Skeletal muscle satellite cell (primary cell): ENCODE data around the gene PSMB7. TPM values are rescaled to one million over a fixed set of nuclear protein-coding genes. Genes with fewer than 3 reads are reported as not detected.

ENCODE experiments used
- H3K27me3 ChIP-seq: 2 replicates; pipeline ENCODE4 v1.7.0; 2013; ENCODE audit warnings: low read length; ENCODE audit not compliant: control insufficient read depth, insufficient read depth
- H3K36me3 ChIP-seq: 2 replicates; pipeline ENCODE4 v1.7.0; 2013; ENCODE audit warnings: mild to moderate bottlenecking, control low read depth, low read length; ENCODE audit not compliant: insufficient read depth
- H3K4me1 ChIP-seq: 2 replicates; pipeline ENCODE4 v1.7.0; 2013; ENCODE audit warnings: low read length; ENCODE audit not compliant: control insufficient read depth, insufficient read depth
- H3K4me2 ChIP-seq: 2 replicates; pipeline ENCODE4 v1.7.0; 2013; ENCODE audit warnings: mild to moderate bottlenecking, low read length
- H3K4me3 ChIP-seq: 2 replicates; pipeline ENCODE4 v1.7.0; 2013; ENCODE audit warnings: low read length
- H3K9ac ChIP-seq: 2 replicates; pipeline ENCODE4 v1.7.0; 2013; ENCODE audit warnings: mild to moderate bottlenecking, low read depth, low read length, moderate library complexity
- H3K9me3 ChIP-seq: replicated peaks from 2 replicates; pipeline ENCODE4 v1.7.0; 2013; ENCODE audit warnings: mild to moderate bottlenecking, control low read depth, low read length
- total RNA-seq: library from RNA; depleted of rRNA; stranded (reverse); fragments of >200 nt; gene quantifications from 2 replicates; pipeline ENCODE4 v1.2.3, GENCODE V29; 2012; rRNA removed

PSMB7 gene
- total RNA-seq, result 244 and 299 TPM in 2 replicates

DNA sequence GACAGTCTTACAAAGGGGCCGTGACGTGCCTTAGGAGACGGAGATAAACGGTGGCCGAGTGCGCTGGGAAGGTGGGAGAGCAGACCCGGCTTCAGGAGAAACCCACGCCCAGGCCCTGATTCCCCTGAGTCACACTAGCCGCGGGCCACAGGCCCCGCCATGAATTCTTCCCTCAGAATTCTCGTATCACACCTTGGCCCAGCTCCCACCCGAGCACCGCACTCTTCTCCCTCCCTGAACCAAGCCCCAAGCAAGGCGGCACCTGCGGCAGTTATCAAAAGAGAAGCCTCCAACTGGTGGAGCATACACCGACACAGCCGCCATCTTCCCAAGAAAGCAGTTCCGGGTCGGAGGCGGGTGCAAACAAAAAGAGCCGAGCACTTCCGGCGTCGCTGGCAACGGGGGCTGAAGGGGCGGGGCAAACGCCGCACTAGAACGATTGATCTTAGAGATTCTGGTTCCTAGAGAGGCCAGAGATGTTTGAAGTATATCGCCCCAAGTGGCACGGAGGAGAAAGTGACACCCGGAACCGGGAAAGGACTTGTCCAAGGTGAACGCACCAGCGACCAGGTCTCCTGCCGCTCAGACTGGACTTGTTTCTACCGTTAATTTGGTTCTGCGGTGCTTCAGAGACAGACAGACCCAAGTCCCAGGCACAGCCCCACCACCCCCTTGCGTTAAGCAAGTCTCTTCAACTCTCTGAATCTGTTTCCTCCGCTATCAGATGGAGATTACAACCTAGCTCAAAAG is at the start of gene PSMB7:
Gene PSMB7, minus strand, starts transcription at position 341 of the 750 bp plus-strand sequence. Its CDS starts 17 bp downstream, at position 324.
- peak within 1 kb of the TSS; percentile 96 for H3K4me2 ChIP-seq
- peaks cover 36% of the 10 kb centered on the region for H3K36me3 ChIP-seq
- H3K9me3 ChIP-seq, result peaks cover 4% of the 10 kb centered on the region
- no peaks in the 10 kb centered on the region for H3K27me3 ChIP-seq
- peak within 1 kb of the TSS; percentile 96 for H3K9ac ChIP-seq
- H3K4me1 ChIP-seq, result peaks cover 45% of the 10 kb centered on the region
- peak within 1 kb of the TSS; percentile 97 for H3K4me3 ChIP-seq

GRCh38 chr9:124462739-124463138 is 47.5 kb upstream of the PSMB7 start:
- Histone ChIP-seq H3K36me3 (no peaks in the 10 kb centered on the region), H3K4me2 (no peak overlapping the region), H3K9ac (no peak overlapping the region), H3K4me3 (no peak overlapping the region), H3K4me1 (no peaks in the 10 kb centered on the region), H3K27me3 (peaks cover 35% of the 10 kb centered on the region), H3K9me3 (peaks cover 2% of the 10 kb centered on the region)

- Histone ChIP-seq H3K4me3 (no peak overlapping the region), H3K27me3 (peaks cover 47% of the 10 kb centered on the region), H3K4me2 (no peak overlapping the region), H3K36me3 (no peaks in the 10 kb centered on the region), H3K4me1 (no peaks in the 10 kb centered on the region), H3K9me3 (peaks cover 2% of the 10 kb centered on the region), H3K9ac (no peak overlapping the region)
Observed at GRCh38 chr9:124458441-124458840, 43.2 kb upstream of the PSMB7 start.

GRCh38 chr9:124457887-124458431 is 42.7 kb upstream of the PSMB7 start:
- Histone ChIP-seq H3K36me3 (no peaks in the 10 kb centered on the region), H3K9ac (no peak overlapping the region), H3K4me1 (no peaks in the 10 kb centered on the region), H3K4me2 (no peak overlapping the region), H3K4me3 (no peak overlapping the region), H3K9me3 (no peaks in the 10 kb centered on the region), H3K27me3 (peaks cover 46% of the 10 kb centered on the region)

DNA sequence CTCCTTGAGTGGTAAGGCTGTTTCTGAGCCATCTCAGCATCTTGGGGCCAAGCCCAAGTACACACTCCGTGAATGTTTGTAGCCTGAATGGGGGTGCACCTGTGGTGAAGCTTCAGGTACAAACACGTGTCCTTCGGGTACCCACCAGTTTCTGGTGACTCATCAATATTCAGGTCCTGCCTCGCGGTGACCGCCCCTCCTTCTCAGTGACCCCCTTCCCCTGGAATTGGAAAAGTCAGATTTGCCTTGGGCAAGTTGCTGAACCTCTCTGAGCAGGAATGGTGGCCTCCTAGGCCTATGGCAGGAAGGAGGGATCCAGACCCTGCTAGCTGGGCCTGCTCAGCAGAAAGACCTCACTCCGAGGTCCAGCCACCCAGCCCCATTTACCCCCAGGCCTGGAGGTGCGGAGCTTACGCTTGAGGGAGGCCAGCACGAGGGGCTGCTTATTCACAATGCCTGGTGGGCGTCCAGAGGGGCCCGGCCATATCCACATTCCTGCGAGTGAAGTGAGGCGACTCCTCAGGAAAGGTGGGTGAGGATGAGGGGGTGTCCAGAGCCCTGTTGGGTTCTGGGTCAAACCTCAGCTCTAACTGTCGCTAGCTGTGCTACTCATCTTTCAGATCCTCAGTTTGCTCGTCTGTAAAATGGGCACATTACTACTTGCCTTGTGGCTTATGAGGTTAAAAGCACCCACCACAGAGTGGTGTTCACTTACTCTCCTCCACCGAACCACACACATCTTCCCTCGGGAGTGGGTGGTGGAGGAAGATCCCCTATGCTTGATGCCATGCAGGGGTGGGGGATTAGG is 42.0 kb upstream of the PSMB7 start:
- Histone ChIP-seq H3K4me2 (no peak overlapping the region), H3K9ac (no peak overlapping the region), H3K27me3 (peaks cover 48% of the 10 kb centered on the region), H3K9me3 (no peaks in the 10 kb centered on the region), H3K4me1 (no peaks in the 10 kb centered on the region), H3K36me3 (no peaks in the 10 kb centered on the region), H3K4me3 (no peak overlapping the region)

DNA sequence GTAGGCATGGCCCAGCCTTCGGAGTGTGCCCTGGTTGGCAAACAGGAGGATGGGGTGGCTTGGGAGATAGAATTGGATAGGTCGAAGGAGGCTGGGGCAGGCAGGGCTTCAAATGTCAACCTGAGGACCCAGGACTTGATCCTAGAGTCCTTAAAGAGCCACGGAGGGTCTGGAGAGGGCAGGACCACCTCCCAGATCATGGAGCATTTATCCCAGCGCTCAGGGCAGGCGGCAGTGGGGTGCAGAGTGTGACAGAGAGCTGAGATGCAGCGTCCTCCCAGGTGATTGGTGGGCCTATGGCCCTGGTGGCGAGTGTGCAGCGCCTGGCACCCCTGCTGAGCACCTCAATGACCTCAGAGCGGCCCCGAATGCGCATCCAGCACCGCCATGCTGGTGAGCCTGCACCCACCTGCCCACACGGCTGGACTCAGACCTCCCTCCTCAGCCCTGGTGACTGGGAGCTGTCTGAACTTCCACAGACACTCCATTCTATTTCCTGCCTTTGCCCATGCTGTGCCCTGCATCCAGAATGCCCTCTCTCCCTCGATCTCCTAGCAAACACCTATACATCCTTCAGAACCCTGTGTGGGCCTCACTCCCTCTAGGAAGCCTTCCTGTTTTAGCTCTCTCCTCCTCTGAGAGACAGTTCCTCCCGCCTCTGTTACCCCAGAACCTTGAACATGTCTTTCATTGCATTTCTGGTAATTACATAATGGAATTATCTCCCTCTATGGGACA is 41.3 kb upstream of the PSMB7 start:
- H3K9me3 ChIP-seq, result no peaks in the 10 kb centered on the region
- H3K4me2 ChIP-seq, result no peak overlapping the region
- no peaks in the 10 kb centered on the region for H3K4me1 ChIP-seq
- H3K27me3 ChIP-seq, result peaks cover 54% of the 10 kb centered on the region
- H3K36me3 ChIP-seq, result no peaks in the 10 kb centered on the region
- no peak overlapping the region for H3K4me3 ChIP-seq
- H3K9ac ChIP-seq, result no peak overlapping the region

DNA sequence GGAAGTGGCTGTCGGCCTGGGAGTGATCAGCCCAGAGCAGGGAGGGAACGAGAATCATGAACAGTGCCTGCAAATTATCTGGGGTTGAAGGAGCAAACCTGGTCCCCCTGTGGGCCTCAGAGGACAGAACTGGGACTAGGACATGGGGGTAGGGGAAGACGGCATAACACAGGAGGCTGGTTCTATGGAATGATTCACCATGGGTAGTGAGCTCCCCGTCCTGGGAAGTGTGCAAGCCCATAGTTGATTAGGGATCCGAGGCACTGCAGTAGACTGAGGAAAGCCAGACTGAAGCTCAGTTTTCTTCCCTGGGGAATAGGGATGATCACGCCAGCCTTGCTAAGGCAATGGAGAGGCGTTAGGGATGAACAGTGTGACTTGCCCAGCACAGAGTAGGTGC is 40.6 kb upstream of the PSMB7 start:
- Histone ChIP-seq H3K4me2 (no peak overlapping the region), H3K9ac (no peak overlapping the region), H3K9me3 (no peaks in the 10 kb centered on the region), H3K36me3 (no peaks in the 10 kb centered on the region), H3K4me3 (no peak overlapping the region), H3K4me1 (peaks cover under 1% of the 10 kb centered on the region), H3K27me3 (peaks cover 60% of the 10 kb centered on the region)

- Histone ChIP-seq H3K27me3 (peaks cover 63% of the 10 kb centered on the region), H3K9me3 (no peaks in the 10 kb centered on the region), H3K36me3 (no peaks in the 10 kb centered on the region), H3K4me1 (peaks cover 6% of the 10 kb centered on the region), H3K4me2 (no peak overlapping the region), H3K9ac (no peak overlapping the region), H3K4me3 (no peak overlapping the region)
Observed at GRCh38 chr9:124454791-124455443, 39.7 kb upstream of the PSMB7 start.

GRCh38 chr9:124454296-124454695 is 39.1 kb upstream of the PSMB7 start:
- Histone ChIP-seq H3K9ac (no peak overlapping the region), H3K36me3 (no peaks in the 10 kb centered on the region), H3K9me3 (no peaks in the 10 kb centered on the region), H3K4me1 (peaks cover 6% of the 10 kb centered on the region), H3K4me2 (no peak overlapping the region), H3K27me3 (peaks cover 66% of the 10 kb centered on the region), H3K4me3 (no peak overlapping the region)

DNA sequence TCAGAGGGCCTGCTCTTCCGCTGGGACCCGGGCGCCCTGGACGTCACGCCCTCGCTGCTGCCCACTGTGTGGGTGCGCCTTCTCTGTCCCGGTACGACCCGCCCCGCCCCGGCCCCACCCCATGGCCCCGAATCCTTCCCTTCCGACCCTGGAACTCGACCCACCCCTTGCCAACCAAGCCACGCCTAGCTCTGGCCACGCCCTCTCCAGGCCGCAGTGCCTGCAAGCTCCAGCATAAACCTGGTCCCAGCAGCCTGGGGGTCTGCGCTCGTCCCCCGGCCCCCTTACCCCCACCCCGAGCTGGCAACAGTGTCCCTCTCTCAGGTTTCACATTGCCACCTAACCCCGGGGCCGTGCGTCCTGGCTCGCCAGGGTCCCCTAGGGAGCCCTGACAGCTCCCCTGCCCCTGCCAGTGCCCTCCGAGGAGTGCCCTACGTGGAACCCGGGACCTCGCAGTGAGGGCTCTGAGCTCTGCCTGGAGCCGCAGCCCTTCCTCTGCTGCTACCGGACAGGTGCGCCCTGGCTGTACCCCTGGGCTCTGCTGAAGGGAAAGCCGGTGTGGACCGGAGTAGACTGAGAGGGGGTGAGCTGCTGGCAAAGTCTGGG is 38.4 kb upstream of the PSMB7 start:
- peaks cover 65% of the 10 kb centered on the region for H3K27me3 ChIP-seq
- no peak overlapping the region for H3K4me2 ChIP-seq
- H3K4me1 ChIP-seq, result peaks cover 6% of the 10 kb centered on the region
- no peak overlapping the region for H3K9ac ChIP-seq
- H3K4me3 ChIP-seq, result no peak overlapping the region
- no peaks in the 10 kb centered on the region for H3K36me3 ChIP-seq
- H3K9me3 ChIP-seq, result no peaks in the 10 kb centered on the region
